ENCODE data around the gene KMT2E.

Gene KMT2E

DNA sequence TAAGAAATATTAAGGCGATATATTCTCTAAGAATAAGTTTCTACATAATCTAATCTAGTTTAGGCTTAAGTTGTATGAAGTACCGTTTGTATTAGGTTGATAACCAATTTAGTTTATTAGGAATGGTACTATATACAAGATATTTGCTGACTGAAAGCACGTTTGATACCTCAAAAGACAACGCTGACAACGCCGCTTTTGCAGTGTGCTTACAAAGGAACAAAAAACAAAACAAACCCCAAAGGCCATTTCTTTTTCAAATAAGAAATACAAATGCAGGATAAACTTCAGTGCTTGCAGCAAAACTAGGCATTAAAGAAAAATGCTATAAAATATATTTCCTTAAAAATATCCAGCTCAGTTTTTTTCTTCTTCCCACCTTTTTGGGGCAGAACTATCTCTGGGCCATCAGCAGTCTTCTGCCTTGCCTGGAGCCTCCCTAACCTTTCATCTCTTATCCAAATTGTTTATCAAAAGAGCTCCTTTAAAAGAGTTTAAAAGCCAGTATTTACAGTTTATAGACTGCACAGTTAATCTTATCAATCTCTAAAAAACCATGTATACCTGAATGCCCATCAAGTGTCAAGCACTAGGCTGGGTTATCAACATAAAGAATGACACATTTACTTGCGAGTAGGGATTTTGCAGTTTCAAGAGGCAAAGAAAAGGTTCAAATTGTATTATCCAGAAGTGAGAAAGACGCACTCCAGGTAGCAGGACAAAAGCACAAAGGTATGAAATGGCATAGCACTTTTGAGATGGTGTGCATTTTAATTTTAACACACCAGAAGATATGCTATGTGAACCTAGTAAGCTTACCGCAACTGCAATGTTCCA, 4.1 kb upstream of the KMT2E start:
- no peak for DNase-seq

DNA sequence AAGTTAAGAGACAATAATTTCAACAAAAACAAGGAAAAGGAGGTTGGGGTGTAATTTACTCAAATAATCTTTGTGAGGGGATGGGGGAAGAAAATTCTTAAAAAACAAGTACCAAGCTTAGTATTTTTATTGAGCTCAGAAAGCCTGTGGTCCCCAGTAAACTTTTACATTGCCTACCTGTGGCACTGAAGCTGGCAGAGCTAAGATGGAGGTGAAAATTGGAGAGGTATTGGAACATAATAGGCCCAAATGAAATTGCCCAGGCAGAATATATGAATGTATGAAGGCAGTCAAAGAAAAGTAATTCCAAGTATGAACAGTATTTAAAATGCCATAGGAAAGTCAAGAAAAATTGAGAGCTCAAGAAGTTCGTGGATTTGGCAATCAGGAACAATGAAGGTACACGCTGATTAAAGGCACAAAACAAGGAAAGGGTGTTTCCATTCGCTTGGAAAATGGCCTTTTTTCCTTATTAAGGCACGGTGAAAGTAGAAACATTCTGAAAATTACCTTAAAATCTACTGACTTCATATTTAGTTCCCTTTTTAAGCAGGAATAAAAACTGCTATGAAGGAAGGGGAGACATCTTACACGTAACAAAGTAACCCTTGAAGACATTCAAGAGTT, 3.4 kb upstream of the KMT2E start:
- DNase-seq: no peak

DNA sequence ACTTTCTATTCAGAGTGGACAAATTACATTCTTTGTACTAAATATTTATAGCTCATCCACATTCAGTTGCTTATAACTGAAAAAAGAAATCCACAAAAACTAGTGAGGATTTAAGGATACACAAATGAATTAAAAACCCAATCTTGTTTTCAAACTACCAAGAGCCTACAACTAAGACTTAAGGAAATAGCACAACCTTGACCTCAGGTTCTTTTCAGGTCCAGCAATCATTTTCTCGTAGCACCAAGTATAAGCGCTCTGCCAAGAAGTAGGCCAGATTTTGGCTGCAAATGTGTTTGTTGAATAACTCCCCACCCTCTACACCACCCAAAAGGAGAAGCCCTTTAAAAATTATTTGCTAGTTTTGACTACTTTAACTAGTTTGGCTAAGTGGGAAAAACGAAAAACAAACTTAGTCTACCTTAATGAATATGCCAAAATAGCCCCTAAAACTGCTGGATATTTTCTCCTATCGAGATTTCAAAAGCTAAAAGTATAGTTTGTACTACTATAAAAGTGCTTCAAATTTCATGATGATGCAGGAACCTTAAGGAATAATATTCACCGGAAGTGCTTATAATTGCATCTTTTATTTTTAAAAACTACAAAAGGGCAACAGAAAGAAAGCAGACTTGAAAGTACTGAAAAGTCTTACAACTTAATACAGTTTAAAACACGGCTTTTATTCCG, 2.7 kb upstream of the KMT2E start:
- no peak for DNase-seq

DNA sequence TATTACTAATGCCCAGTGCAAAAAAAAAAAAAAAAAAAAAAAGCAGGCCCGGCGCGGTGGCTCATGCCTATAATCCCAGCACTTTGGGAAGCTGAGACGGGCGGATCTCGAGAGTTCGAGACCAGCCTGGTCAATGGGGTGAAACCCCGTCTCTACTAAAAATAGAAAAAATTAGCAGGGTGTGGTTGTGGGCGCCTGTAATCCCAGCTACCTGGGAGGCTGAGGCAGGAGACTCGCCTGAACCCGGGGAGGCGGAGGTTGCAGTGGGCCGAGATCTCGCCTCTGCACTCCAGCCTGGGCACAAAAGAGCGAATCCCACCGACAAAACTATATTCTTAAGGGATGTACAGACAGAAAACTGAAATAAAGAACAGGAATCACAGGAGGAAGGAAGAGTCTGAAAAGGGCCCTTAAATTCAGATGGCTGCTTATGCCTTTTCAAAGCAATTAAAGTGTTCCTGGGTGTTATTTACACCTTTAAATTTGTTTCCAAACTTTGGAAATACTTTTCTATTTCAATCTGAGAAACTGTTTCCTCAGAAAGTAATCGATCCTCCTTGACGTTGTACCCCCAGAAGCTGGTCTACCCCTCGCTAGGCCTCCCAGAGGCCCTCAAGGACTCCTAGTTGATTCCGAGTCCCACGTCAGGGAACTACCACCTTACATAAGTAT, 2.0 kb upstream of the KMT2E start:
- DNase-seq: peak; percentile 23

DNA sequence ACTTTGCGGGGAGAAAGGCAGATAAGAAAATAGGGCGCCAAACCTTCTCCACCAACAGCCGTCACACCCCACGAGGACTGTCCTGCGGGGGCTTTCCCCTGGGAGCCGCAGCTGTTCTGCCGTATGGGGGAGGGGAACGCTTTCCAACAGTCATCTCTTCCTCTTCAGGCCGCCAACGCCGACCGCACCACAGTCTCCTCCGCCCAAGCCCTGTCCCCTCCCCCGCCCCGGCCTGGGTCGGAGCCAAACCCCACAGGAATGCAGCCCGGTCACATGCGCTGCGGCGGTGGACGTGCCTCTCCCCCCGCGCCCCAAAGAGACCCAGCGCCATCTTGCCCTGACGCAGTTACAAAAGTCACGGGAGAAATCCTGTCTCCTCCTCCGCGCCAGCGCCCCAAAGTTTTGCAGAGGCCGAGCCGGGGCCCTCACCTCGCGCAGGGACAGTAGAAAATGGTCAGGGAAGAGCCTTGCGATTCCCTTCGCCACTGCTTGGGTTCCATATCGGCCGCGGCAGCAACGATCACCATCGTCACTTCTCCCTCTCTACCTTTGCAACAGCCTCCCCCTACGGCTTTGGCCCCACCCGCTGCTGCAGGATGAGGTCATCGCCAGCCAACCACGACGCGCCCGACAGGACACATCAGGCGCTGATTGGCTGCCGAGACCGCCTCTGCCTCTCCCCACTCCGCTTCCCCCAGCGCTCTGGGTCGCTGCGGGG, 1.3 kb upstream of the KMT2E start:
- peak; percentile 99 for DNase-seq

DNA sequence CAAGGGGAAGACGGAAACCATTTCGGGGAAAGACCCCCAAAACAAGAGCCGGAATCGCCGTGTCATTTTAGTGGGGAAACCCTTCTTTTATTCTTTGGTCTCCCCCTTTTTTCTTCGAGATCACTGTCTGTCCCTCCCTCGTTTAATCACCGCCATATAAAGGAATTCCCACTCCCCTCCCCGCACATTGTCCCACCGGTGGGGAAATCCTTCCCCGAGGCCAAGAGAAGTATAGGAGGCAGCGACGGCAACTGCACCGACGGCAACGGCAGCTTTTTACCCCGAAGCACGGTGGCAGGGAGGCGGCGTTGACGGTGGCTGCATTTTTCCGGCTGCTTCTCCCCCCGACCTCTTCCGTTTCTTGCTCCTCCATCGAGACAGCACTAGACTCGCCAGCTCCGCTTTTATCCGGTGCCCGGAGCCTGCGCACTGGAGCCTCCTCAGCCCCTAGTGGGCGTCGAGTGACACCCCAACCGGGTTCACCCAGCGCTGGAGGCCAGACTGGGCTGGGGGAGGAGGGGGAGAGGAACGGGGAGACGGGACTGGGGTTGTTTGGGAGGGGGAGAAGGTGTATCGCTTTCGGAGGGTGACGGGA, 687 bp upstream of the KMT2E start:
- DNase-seq: peak; percentile 96

DNA sequence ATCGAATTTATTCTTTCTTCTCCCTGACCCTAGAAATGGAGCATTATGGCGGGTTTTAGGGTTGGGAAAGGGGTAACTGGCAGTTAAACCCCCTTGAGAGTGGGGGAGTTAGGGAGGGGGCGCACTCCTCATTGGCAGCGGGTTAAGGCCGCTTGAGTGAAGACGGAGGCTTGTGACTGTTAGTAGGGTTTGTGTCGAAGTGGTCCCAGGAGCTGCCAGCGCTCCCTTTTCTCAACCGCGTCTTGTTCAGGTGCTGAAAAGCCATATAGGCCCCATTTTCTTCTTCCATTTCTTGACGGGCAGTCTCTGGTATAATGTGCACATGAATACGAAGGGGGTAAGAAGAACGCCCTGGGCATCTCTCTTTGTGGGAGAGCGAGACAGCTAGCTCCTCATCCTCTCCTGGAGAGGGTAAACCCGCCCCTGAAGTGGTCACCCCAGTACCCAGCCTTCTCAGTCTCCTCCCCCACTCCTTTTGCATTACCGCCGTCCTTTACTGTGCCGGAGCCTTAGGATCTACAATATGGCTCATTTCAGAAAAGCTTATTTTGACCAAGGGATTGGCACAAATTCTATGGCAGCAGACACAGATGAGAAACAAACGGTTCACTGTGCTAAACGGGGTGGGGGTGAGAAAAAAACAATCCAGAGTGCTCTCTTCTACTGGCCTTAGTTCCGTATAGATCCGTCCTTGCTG, 836 bp downstream of the KMT2E start:
- DNase-seq: peak; percentile 65

DNA sequence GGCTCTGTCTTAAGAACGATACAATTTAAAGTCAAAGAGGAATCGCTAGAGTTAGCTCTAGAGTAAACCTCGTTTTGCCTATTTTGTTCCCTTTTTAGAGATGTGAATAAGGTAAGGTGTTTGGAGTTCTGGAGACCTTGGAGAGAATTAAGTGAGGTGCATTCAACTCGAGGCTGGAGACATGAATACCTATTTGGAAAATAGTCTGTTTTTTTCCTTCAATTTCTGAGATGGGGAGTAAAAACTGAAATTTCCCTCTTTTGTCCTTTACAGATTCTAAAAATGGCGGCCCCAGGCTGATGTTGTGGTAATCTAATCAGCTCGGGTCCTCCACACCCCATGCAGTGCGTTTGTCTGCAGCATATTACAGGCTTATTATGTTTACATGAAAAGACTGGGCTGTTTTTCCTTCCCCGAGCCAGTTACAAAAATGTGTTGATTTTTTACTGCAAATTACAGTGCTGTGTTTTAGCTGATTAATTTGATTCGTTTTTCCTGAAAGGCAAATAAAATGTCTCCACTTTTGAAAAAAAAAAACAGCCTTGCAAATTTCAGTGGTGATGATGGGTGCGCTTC, 1.5 kb downstream of the KMT2E start:
- DNase-seq: peak; percentile 51

DNA sequence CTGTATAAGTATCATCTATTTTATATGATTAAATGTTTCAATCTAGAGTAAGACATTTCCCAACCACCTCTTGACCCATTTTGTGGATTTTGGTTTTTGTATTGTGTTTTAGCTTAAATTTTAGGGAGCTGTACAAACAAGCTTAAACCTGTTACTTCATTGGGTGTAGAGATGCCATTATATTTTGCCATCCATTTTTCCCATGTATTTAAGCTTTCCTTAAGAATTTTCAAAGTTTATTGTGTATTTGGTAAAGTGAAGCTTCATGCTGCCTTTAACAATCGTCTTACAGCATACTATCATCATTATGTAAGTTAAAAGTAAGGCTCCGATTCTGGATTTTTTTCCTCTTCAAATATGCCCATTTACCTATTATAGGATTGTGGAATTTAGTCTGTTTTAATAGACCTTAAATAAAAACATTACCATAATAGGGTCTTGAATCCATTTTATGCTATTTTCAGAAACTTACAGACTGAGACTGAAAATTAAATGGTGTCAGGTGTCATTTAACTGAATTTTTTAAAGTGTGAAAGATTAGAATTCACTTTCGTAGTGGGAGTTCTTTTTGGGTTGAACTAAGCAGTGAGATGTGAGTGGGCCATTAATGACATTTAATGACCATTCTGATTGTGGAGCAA, 2.2 kb downstream of the KMT2E start:
- no peak for DNase-seq

DNA sequence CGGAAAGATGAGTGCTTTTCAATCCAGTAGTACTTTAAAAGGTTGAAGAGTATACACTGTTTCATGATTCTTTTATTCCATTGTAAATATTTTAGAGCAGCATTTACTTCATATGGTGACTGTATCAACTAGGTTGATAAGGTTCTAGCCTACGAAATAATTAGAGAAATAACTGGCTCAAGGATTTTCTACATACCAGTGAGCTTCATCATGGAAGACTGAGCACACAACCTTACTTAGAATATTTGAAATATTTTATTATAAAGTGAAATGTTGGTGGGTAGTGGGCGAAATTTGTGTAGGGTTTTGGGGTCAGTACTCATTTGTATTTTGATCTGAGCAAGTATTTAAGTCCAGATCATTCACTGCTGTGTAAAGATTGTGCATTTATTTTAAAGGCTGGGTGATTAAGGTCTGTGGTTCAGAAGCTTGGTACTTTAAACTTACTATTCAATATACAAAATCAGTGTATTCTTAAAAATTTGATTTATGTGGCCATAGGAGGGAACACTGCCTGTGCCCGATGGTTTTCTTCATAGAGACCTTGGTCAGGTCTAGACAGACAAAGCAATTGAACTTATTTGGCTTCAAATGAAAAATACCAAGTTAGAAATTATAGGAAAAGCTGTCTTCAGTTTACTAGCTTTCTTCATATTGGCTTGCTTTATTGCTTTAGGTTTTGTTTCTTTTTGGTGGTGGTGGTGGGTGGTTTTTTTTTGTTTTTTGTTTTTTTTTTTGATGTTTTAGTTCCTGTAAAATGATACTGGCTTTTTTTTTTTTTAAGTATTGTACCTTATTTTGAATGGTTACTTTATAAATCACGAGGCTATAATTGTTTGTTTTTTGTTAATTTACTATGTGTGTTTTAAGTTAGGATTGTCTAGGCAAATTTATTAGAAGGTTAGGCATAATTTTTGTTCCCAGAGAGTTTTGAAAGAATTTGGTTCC, 3.0 kb downstream of the KMT2E start:
- no peak for DNase-seq

DNA sequence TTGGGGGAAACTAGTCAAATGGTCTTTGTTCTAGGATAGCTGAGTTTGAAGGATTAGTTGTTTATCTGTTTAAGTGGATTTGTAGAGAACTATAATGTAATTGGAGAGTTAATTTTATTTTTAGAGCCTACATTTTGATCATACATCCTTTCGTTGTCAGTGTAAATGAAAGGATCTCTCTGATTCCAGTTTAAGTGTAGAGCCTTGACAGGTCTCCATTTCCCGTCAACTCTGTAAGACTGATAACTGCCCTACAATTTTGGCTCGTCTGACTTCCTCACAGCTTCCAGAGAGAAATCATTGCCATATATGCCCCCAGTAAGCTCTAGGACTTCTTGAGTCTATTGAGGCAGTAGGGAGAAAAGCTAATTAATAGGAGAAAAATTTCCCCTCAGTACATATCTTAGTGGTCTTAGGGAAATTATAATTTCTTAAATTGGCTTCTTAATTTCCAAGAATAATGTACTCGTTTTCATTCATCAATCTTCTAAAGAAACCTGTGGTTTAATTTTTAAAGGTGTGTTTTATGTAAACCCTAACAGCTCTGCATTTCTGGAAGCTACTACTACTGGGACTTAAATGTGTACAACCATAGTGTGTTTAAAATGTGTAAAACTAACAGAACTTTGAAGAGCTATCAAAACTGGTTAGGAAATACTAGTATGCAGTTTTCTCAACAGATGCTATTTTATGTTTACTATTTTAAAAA, 3.8 kb downstream of the KMT2E start:
- DNase-seq: no peak

DNA sequence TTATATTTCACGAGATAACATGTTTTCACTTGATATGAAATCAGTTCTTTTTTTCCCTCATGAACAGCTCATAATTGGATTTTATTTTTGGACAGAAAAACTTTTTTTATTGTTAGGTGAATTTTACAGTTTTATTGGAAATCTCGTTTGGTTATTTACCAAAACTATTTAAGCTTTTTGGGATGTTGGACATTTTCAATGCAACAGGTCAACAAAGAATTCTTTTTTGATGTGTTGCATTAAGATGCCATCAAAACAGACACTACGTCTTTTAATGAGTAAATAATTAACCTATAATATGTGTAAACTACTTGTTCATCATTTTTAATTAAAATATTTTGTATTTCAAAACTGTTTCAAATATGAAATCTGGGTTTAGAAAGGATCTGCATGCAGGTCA, 5.3 kb downstream of the KMT2E start:
- no peak for DNase-seq

DNA sequence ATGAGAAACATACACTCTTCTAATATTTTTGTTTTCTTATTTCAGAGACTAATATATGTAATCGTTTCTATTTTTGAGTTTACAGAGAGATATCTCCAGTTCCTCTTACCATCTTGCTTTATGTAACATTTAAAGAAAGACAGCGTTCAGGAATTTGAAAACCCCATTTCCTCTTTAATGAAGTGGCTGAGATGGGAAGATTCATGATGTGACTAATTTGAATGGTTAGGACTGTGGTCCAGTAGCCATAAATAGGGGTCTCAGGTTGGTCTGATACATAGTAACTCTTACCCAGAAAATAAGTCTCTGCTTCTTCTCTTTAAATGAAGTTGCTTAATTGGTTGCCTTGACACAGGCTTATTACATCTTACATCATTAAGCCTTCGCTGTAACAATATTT, 6.9 kb downstream of the KMT2E start:
- DNase-seq: no peak

DNA sequence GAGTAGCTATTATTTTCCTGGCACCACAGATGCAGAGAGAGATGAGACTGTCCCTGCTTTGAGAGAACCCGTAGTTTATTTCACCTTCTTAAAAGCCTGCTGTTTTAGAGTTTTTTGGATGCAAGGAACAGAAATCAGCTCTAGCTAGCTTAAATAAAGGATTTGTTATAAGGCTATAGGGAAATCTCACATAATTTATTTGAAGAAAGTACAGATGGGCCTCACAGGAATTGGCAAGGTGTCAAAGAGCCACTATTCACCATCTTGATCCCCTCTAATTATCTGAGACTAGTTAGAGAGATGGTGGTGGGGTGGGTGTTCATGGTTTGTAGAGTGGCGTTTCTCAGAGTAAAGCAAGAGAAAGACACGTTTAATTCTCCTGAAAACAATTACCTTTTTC, 7.3 kb downstream of the KMT2E start:
- no peak for DNase-seq

DNA sequence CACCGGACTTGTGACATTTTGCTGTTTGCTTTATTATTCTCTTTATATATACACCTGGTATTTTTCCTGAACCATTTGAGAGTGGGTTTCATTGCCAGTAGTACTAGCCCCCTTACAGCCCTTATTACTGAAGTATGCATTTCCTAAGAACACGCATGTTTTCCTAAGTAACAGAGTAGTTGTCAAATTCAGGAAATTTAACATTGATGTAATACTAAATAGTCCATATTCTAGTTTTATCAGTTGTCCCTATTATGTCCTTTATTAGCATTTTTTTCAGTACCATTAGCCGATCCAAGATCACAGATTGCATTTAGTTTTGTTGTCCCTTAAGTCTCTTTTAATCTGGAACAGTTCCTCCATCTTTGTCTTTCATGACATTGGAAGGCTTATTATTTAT, 8.0 kb downstream of the KMT2E start:
- no peak for DNase-seq

DNA sequence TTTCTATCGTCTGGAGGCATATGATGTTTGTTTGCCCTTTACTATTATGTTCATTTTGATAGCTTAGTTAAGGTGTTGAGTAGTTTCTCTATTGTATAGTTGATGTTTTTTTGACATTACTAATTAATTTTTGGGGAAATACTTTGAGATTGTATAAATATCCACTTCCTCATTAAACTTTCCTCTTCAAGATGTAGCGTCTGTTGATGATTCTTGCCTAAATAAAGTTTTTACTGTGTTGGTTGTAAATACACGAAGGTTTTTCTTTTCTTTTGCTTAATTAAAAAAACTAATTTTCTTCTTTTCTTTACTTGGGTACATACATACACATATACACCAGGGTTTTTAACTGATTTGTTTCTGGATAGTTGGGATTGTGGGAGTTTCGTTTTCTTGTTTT, 8.5 kb downstream of the KMT2E start:
- no peak for DNase-seq

DNA sequence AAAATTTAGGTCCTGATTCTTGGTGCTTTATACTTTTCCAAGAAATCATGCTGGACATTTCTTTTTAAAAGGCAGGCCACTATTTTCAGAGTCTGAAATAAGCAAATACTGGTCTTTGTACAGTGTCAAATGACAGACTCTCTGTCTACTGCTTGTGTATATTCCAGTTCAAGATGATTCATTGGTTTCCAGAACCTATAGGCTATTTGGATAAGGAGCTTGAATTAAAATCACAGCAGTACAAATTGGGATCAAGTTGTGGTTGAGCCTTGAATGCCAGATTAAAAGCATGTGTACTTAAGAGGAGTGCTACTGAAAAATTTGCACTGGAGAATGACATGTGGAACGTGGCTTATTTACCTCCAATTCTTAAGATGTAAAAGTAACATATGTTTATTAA, 10.7 kb downstream of the KMT2E start:
- DNase-seq: no peak

DNA sequence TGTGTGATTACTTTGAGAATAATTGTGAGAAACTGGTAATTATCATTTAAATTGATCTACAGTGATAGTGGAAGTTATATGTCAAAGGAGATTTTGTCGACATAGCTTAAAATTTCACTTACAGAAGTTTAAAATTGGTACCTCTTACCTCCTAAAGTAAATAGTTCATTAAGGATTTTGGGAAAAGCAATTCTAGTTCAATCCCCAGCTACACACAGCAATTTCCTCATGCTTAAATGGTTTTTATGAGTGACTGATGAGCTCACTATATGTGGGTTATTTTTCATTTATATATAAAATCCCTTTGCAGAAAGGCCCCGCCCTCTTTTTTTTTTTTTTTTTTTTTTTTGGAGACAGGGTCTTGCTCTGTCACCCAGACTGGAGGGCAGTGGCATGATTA, 12.7 kb downstream of the KMT2E start:
- no peak for DNase-seq

Measured in CD4-positive, alpha-beta T cell treated with Interleukin-17A for 4 hours (primary cell).